ENCODE results near the gene TGFB1I1.
"Not testable (repeated sequence)": the region's sequence is repeated elsewhere in the genome, so short reads cannot be mapped to it uniquely, and the experiment has no call there.

Gene TGFB1I1

GRCh38 chr16:31519759-31520431, 47.9 kb downstream of the TGFB1I1 start:
- no peak for DNase-seq

GRCh38 chr16:31521368-31521767, 49.4 kb downstream of the TGFB1I1 start:
- DNase-seq: no peak

GRCh38 chr16:31522071-31522470, 50.1 kb downstream of the TGFB1I1 start:
- DNase-seq: no peak

- DNase-seq: not testable (repeated sequence)
These were observed 51.8 kb downstream of the TGFB1I1 start for GRCh38 chr16:31523768-31524167.

- no peak for DNase-seq
These were observed 53.2 kb downstream of the TGFB1I1 start for GRCh38 chr16:31525113-31525512.

All from NCI-H446 (cell line).